IMR-90 (cell line): ENCODE measurements around the gene COX8A. TPM values are rescaled to one million over a fixed set of nuclear protein-coding genes. Genes with fewer than 3 reads are reported as not detected.

Source experiments
- ATAC-seq: fragments of 200-7000 bp; cut with Tn5 transposase; 2 replicates; pipeline ENCODE4 v1.9.1; 2020; ENCODE audit warnings: low read depth, mild to moderate bottlenecking, moderate library complexity
- BruUV-seq: library from RNA; stranded (reverse); fragments of 400-500 nt; replicated peaks from 2 replicates; lab custom pipeline; 2021; lab: Mats Ljungman, UMichigan
- CTCF ChIA-PET: fragments of 300-600 bp; formaldehyde crosslinking; extraction: SDS; loops from one replicate; lab custom pipeline; 2021; ENCODE audit warnings: antibody characterized with exemption; lab: Yijun Ruan, JAX
- POLR2A ChIA-PET: fragments of 300-600 bp; sonication (Branson Sonifier 250); formaldehyde crosslinking; loops from one replicate; lab custom pipeline; 2022; ENCODE audit warnings: antibody characterized with exemption; ENCODE audit not compliant: unreplicated experiment; lab: Charles Lee
- DNase-seq: peaks from one replicate; pipeline ENCODE4 v3.0.0; 2013
- H2AFZ ChIP-seq: replicated peaks from 2 replicates; pipeline ENCODE3; 2013; ENCODE audit warnings: low read length, mild to moderate bottlenecking; ENCODE audit not compliant: poor library complexity
- H2AK5ac ChIP-seq: 2 replicates; pipeline ENCODE4 v1.6.1; 2013; ENCODE audit warnings: low read depth, low read length, inconsistent platforms
- H2AK9ac ChIP-seq: replicated peaks from 2 replicates; pipeline ENCODE3; 2013; ENCODE audit warnings: mild to moderate bottlenecking, low read depth, low read length, moderate library complexity; ENCODE audit not compliant: poor library complexity
- H2BK120ac ChIP-seq: 2 replicates; pipeline ENCODE4 v1.6.1; 2013; ENCODE audit warnings: low read depth, low read length, inconsistent platforms
- H2BK15ac ChIP-seq: 3 replicates; pipeline ENCODE4 v1.6.1; 2013; ENCODE audit warnings: low read depth, low read length, inconsistent platforms
- H2BK20ac ChIP-seq: 2 replicates; pipeline ENCODE4 v1.6.1; 2013; ENCODE audit warnings: low read depth, mild to moderate bottlenecking, inconsistent platforms, low read length, moderate library complexity
- H2BK5ac ChIP-seq: 2 replicates; pipeline ENCODE4 v1.6.1; 2013; ENCODE audit warnings: mild to moderate bottlenecking, low read depth, low read length, inconsistent platforms; ENCODE audit not compliant: poor library complexity, severe bottlenecking
- H3K14ac ChIP-seq: replicated peaks from 2 replicates; pipeline ENCODE4 v1.6.1; 2013; ENCODE audit warnings: low read depth, low read length, inconsistent platforms
- H3K18ac ChIP-seq: 2 replicates; pipeline ENCODE4 v1.6.1; 2013; ENCODE audit warnings: low read depth, low read length, control low read depth
- H3K23ac ChIP-seq: 2 replicates; pipeline ENCODE4 v1.6.1; 2013; ENCODE audit warnings: low read depth, low read length, inconsistent platforms
- H3K27ac ChIP-seq: 2 replicates; pipeline ENCODE4 v1.5.1; 2013; ENCODE audit warnings: mild to moderate bottlenecking, control low read depth, low read length; ENCODE audit not compliant: insufficient read depth
- H3K27me3 ChIP-seq: 2 replicates; pipeline ENCODE4 v1.6.1; 2013; ENCODE audit warnings: low read length; ENCODE audit not compliant: control insufficient read depth, insufficient read depth
- H3K36me3 ChIP-seq: 2 replicates; pipeline ENCODE4 v1.6.1; 2013; ENCODE audit warnings: low read length, mixed read lengths; ENCODE audit not compliant: control insufficient read depth, insufficient read depth
- H3K4ac ChIP-seq: 2 replicates; pipeline ENCODE4 v1.6.1; 2013; ENCODE audit warnings: low read depth, low read length, inconsistent platforms
- H3K4me1 ChIP-seq: 2 replicates; pipeline ENCODE4 v1.6.1; 2013; ENCODE audit warnings: low read length, mixed read lengths; ENCODE audit not compliant: control insufficient read depth, insufficient read depth
- H3K4me2 ChIP-seq: 2 replicates; pipeline ENCODE4 v1.6.1; 2013; ENCODE audit warnings: low read depth, mild to moderate bottlenecking, control low read depth, low read length, moderate library complexity
- H3K4me3 ChIP-seq: 2 replicates; pipeline ENCODE4 v1.5.1; 2013; ENCODE audit warnings: low read depth, mild to moderate bottlenecking, control low read depth, low read length, moderate library complexity; ENCODE audit not compliant: insufficient read depth
- H3K56ac ChIP-seq: 2 replicates; pipeline ENCODE4 v1.6.1; 2013; ENCODE audit warnings: low read length, inconsistent platforms; ENCODE audit not compliant: insufficient read depth; ENCODE audit errors: extremely low read depth
- H3K79me1 ChIP-seq, 2 experiments: 2 replicates each; pipeline ENCODE4 v1.6.1; 2013; ENCODE audit warnings: low read length in 2 of 2, inconsistent platforms in 1 of 2, low read depth in 1 of 2
- H3K9ac ChIP-seq: 2 replicates; pipeline ENCODE4 v1.6.1; 2013; ENCODE audit warnings: low read depth, low read length, control low read depth
- H3K9me1 ChIP-seq: 2 replicates; pipeline ENCODE4 v1.6.1; 2013; ENCODE audit warnings: low read length, inconsistent platforms; ENCODE audit not compliant: insufficient read depth
- H3K9me3 ChIP-seq: 2 replicates; pipeline ENCODE4 v1.6.1; 2013; ENCODE audit warnings: low read length; ENCODE audit not compliant: control insufficient read depth, insufficient read depth
- H4K20me1 ChIP-seq: 2 replicates; pipeline ENCODE4 v1.6.1; 2013; ENCODE audit warnings: low read length, inconsistent platforms; ENCODE audit not compliant: insufficient read depth
- H4K5ac ChIP-seq: 2 replicates; pipeline ENCODE4 v1.6.1; 2013; ENCODE audit warnings: mild to moderate bottlenecking, low read depth, low read length, control low read depth
- H4K8ac ChIP-seq, 2 experiments: 2 replicates each; pipeline ENCODE4 v1.6.1; 2013; ENCODE audit warnings: low read depth in 2 of 2, low read length in 2 of 2, control low read depth in 1 of 2, inconsistent platforms in 1 of 2
- H4K91ac ChIP-seq: 2 replicates; pipeline ENCODE4 v1.6.1; 2013; ENCODE audit warnings: low read depth, low read length, inconsistent platforms; ENCODE audit not compliant: insufficient read depth
- BHLHE40 ChIP-seq: fragments of 150-350 bp; IDR thresholded peaks from 2 replicates; pipeline ENCODE4 v1.6.1; 2016; ENCODE audit warnings: mild to moderate bottlenecking, low read depth, low read length
- CEBPB ChIP-seq: IDR thresholded peaks from 2 replicates; pipeline ENCODE4 v1.6.1; 2012; ENCODE audit warnings: low read depth, low read length, improper control_type of control experiment
- FOS ChIP-seq: fragments of 150-350 bp; IDR thresholded peaks from 2 replicates; pipeline ENCODE4 v1.6.1; 2016; ENCODE audit warnings: low read depth, low read length
- MAFK ChIP-seq: IDR thresholded peaks from 2 replicates; pipeline ENCODE4 v1.6.1; 2012; ENCODE audit warnings: low read depth, low read length, improper control_type of control experiment
- MXI1 ChIP-seq: IDR thresholded peaks from 2 replicates; pipeline ENCODE4 v1.6.1; 2012; ENCODE audit warnings: low read depth, mild to moderate bottlenecking, low read length, moderate library complexity, borderline replicate concordance
- RCOR1 ChIP-seq: IDR thresholded peaks from 2 replicates; pipeline ENCODE4 v1.6.1; 2012; ENCODE audit warnings: mild to moderate bottlenecking, low read length, improper control_type of control experiment; ENCODE audit not compliant: insufficient replicate concordance
- USF2 ChIP-seq: fragments of 150-350 bp; IDR thresholded peaks from 2 replicates; pipeline ENCODE4 v1.6.1; 2017; ENCODE audit warnings: mild to moderate bottlenecking, antibody characterized with exemption, low read length, low read depth
- WGBS, 2 experiments: methylation state at CpG; one replicate each; pipeline versions ENCODE4 v1.1.5 to v1.1.7; 2013; ENCODE audit warnings: missing lambda C conversion rate in 2 of 2; ENCODE audit not compliant: insufficient read length in 1 of 2; ENCODE audit errors: extremely low coverage in 2 of 2; 5-methylcytosine and 5-hydroxymethylcytosine counted together
- dilution Hi-C: fragments of 300-500 bp; cut with HindIII; formaldehyde crosslinking; loops from one replicate; pipeline ENCODE4 v1.14.3; 2018; ENCODE audit warnings: low sequenced_read_pairs; ENCODE audit not compliant: unreplicated experiment
- in situ Hi-C: fragments of 300-500 bp; cut with MboI; formaldehyde crosslinking; loops from 3 replicates; pipeline ENCODE4 v1.14.3; 2019; ENCODE audit warnings: low sequenced_read_pairs, inconsistent platforms, mixed read lengths
- intact Hi-C: fragments of 100-400 bp; cut with micrococcal nuclease; formaldehyde crosslinking; loops from 2 replicates; pipeline ENCODE4 v1.10.0; 2022
- polyA plus RNA-seq, 3 experiments: library from polyadenylated mRNA; depleted of rRNA; stranded (reverse); fragments of >200 nt; gene quantifications; 2 replicates each; pipeline ENCODE4 v1.2.3, GENCODE V29; 2012; ENCODE audit warnings: low replicate concordance in 1 of 3
- total RNA-seq: library from RNA; depleted of rRNA; stranded (reverse); fragments of >200 nt; gene quantifications from 2 replicates; pipeline ENCODE4 v1.2.3, GENCODE V29; 2012

COX8A gene
- total and polyA plus RNA-seq, 2 of the 4 experiments (the other 2 are of a cell fraction) = 250 to 598 TPM

- intact Hi-C loops = no loop called here
- TF ChIP-seq USF2 (no peak), FOS (no peak), CEBPB (no peak), MXI1 (no peak), RCOR1 (no peak), BHLHE40 (no peak), MAFK (no peak)
- Histone ChIP-seq H3K9ac (no peak overlapping the region; the same call in 1 of the 2 replicates), H3K79me1 (peaks cover 29 to 62% of the 10 kb centered on the region in 2 experiments), H3K9me3 (no peaks in the 10 kb centered on the region), H3K27me3 (no peaks in the 10 kb centered on the region), H3K4me2 (no peak overlapping the region), H2AFZ (no peak overlapping the region), H3K18ac (no peak overlapping the region), H2BK5ac (no peak overlapping the region), H2AK5ac (no peak overlapping the region), H4K5ac (no peak overlapping the region), H4K91ac (no peak overlapping the region), H2BK15ac (no peak overlapping the region), H3K4me1 (peaks cover 6% of the 10 kb centered on the region; the same call in 1 of the 2 replicates), H3K14ac (no peak overlapping the region), H3K9me1 (no peaks in the 10 kb centered on the region; the same call in 1 of the 2 replicates), H3K4me3 (no peak overlapping the region), H2BK120ac (no peak overlapping the region), H3K4ac (no peak overlapping the region), H4K20me1 (peaks cover 6% of the 10 kb centered on the region), H2AK9ac (no peak overlapping the region), H3K56ac (no peak overlapping the region), H3K36me3 (no peaks in the 10 kb centered on the region), H3K27ac (no peak overlapping the region), H3K23ac (0 out of 2 replicates have a peak overlapping the region, but pooled peaks have one; percentile 42), H2BK20ac (no peak overlapping the region), H4K8ac (no peak overlapping the region)
- DNase-seq (no peak), ATAC-seq (no peak)
- in situ Hi-C loops = loop anchor here (10.0 to 25.0 kb wide), 2 partner anchors 176 to 453 kb away; partner anchors contain the start of genes PLAAT5 and ZFTA
- CTCF ChIA-PET = no interaction called here
- WGBS, 2 experiments = 100% methylated on average over 1 of the region's 6 CpGs; no CpG with 5 or more reads in 1 of the 2 experiments
- POLR2A ChIA-PET = no interaction called here
- dilution Hi-C loops = no loop called here
- no TSS peak for BruUV-seq
Observed at GRCh38 chr11:63940786-63941185, 33.6 kb upstream of the COX8A start.
